ENCODE data around the gene NDUFS8. TPM values are rescaled to one million over a fixed set of nuclear protein-coding genes. Genes with fewer than 3 reads are reported as not detected.
A peak's percentile ranks its signal among the peaks of the same experiment; 100 is the strongest.

NDUFS8 gene
- total and polyA plus RNA-seq, 2 of the 4 experiments (the other 2 are of a cell fraction), result 85.9 to 131 TPM

DNA sequence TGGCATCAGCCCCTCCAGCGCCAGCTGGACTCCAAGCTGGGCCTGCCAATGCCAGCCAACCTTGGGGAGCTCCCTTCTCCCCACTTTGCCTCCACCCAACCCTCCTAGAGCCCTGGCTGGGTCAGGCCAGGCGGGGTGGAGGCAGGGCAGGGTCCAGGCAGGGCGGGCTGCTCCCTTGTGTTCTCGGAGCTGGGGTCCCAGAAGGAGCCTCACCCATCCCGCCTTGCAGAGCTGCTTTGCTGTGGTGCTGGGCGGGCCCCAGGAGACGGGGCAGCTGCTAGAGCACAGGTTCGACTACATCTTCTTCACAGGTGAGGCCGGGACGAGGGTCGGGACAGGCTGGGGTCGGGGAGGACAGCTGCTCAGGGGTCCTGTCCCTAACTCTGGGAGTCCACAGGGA, 11.0 kb upstream of the NDUFS8 start:
- intact Hi-C loops (cut with micrococcal nuclease), result no loop called here
- peak overlapping the region; percentile 3; the same call in 1 of the 2 replicates for H2AK5ac ChIP-seq (ENCODE audit: low read depth, low read length)
- in situ Hi-C loops (cut with MboI; ENCODE audit: low sequenced_read_pairs), result no loop called here

More for the DNA sequence above, 11.0 kb upstream of the NDUFS8 start:
- BruUV-seq (replicated peaks), result no TSS peak
- Histone ChIP-seq H3K27ac (ENCODE audit: insufficient read depth, low read length) (no peak overlapping the region), H3K79me1 (ENCODE audit: low read depth in 1 of 2, low read length in 2 of 2) (peaks cover 5% of the 10 kb centered on the region in 2 experiments; a peak in 3 of 4 replicates), H3K14ac (replicated peaks; ENCODE audit: low read depth, low read length) (no peak overlapping the region), H3K4me2 (ENCODE audit: low read depth, low read length) (no peak overlapping the region), H3K4me1 (ENCODE audit: control insufficient read depth, insufficient read depth, low read length) (peaks cover 11% of the 10 kb centered on the region), H2BK15ac (ENCODE audit: low read depth, low read length) (no peak overlapping the region), H2AFZ (replicated peaks; ENCODE audit: low read length, poor library complexity) (no peak overlapping the region), H3K4me3 (ENCODE audit: insufficient read depth, low read depth, low read length) (no peak overlapping the region), H3K9me3 (ENCODE audit: control insufficient read depth, insufficient read depth, low read length) (no peaks in the 10 kb centered on the region), H2BK20ac (ENCODE audit: low read depth, low read length) (no peak overlapping the region), H3K18ac (ENCODE audit: low read depth, low read length) (no peak overlapping the region), H4K8ac (ENCODE audit: low read depth in 2 of 2, low read length in 2 of 2) (no peak overlapping the region), H3K56ac (ENCODE audit: extremely low read depth, insufficient read depth, low read length) (no peak overlapping the region), H3K9me1 (ENCODE audit: insufficient read depth, low read length) (peaks cover 4% of the 10 kb centered on the region; the same call in 1 of the 2 replicates), H3K36me3 (ENCODE audit: control insufficient read depth, insufficient read depth, low read length) (peaks cover 15% of the 10 kb centered on the region; the same call in 1 of the 2 replicates), H4K5ac (ENCODE audit: low read depth, low read length) (no peak overlapping the region), H3K27me3 (ENCODE audit: control insufficient read depth, insufficient read depth, low read length) (no peaks in the 10 kb centered on the region), H2AK9ac (replicated peaks; ENCODE audit: low read depth, low read length, poor library complexity) (peak overlapping the region; percentile 15), H2BK5ac (ENCODE audit: low read depth, low read length, poor library complexity, severe bottlenecking) (no peak overlapping the region), H4K20me1 (ENCODE audit: insufficient read depth, low read length) (no peaks in the 10 kb centered on the region), H2BK120ac (ENCODE audit: low read depth, low read length) (no peak overlapping the region), H3K23ac (ENCODE audit: low read depth, low read length) (no peak overlapping the region), H3K9ac (ENCODE audit: low read depth, low read length) (no peak overlapping the region), H3K4ac (ENCODE audit: low read depth, low read length) (no peak overlapping the region), H4K91ac (ENCODE audit: insufficient read depth, low read depth, low read length) (no peak overlapping the region)
- ChIA-PET CTCF (no interaction called here), POLR2A (ENCODE audit: unreplicated experiment) (no interaction called here)
- ATAC-seq (ENCODE audit: low read depth), result no peak
- 90% methylated on average over 2 of the region's 12 CpGs; no CpG with 5 or more reads in 1 of the 2 experiments for WGBS, 2 experiments (ENCODE audit: extremely low coverage in 2 of 2, insufficient read length in 1 of 2)
- TF ChIP-seq FOS (IDR thresholded peaks at IDR 0.05; ENCODE audit: low read depth, low read length) (no peak), CTCF (conservative IDR thresholded peaks at IDR 0.05; ENCODE audit: low read depth, low read length) (no peak), USF2 (IDR thresholded peaks at IDR 0.05; ENCODE audit: low read depth, low read length) (no peak)
- DNase-seq, result no peak
- dilution Hi-C loops (cut with HindIII; ENCODE audit: low sequenced_read_pairs, unreplicated experiment), result no loop called here
